ENCODE results near the gene TPK1.

The TPK1 gene

GRCh38 chr7:144508702-144509101 is 327.2 kb downstream of the TPK1 start:
- Histone ChIP-seq H3K4ac (ENCODE audit: low read depth in 1 of 2, low read length in 2 of 2) (no peak overlapping the region), H3K27ac (ENCODE audit: low read length, poor library complexity, severe bottlenecking) (no peak overlapping the region), H3K18ac (ENCODE audit: low read depth in 1 of 2, low read length in 2 of 2) (no peak overlapping the region), H3K23ac (ENCODE audit: low read length in 2 of 2) (no peak overlapping the region), H3K27me3 (ENCODE audit: control insufficient read depth in 1 of 2, insufficient read depth in 1 of 2, low read length in 2 of 2) (no peaks in the 10 kb centered on the region), H3K79me1 (replicated peaks; ENCODE audit: low read length, poor library complexity, severe bottlenecking) (no peaks in the 10 kb centered on the region), H2BK5ac (ENCODE audit: low read depth, low read length, poor library complexity, severe bottlenecking) (no peak overlapping the region), H4K91ac (ENCODE audit: low read length) (no peak overlapping the region), H3K36me3 (ENCODE audit: control insufficient read depth in 1 of 2, insufficient read depth in 2 of 2, low read depth in 1 of 2, low read length in 2 of 2) (no peaks in the 10 kb centered on the region), H3K4me3 (ENCODE audit: insufficient read depth in 1 of 2, low read depth in 1 of 2, low read length in 2 of 2) (no peak overlapping the region), H2BK12ac (ENCODE audit: low read length in 2 of 2) (no peak overlapping the region), H2BK120ac (ENCODE audit: low read depth, low read length) (no peak overlapping the region), H3K9me3 (ENCODE audit: control insufficient read depth, low read length) (peaks cover 7% of the 10 kb centered on the region), H3K4me2 (ENCODE audit: low read length, poor library complexity, severe bottlenecking) (no peak overlapping the region), H2BK15ac (ENCODE audit: low read depth, poor library complexity, severe bottlenecking) (no peak overlapping the region), H4K8ac (ENCODE audit: low read length) (no peak overlapping the region), H3K9ac (ENCODE audit: low read length) (no peak overlapping the region), H3K14ac (ENCODE audit: low read length in 2 of 2) (no peak overlapping the region), H3K4me1 (ENCODE audit: control insufficient read depth, insufficient read depth, low read depth, low read length) (no peaks in the 10 kb centered on the region), H2AK5ac (ENCODE audit: low read length, severe bottlenecking) (no peak overlapping the region), H2AFZ (ENCODE audit: low read depth, low read length) (no peak overlapping the region)
- 89% methylated on average over 3 of the region's 4 CpGs for WGBS
- DNase-seq: no peak

DNA sequence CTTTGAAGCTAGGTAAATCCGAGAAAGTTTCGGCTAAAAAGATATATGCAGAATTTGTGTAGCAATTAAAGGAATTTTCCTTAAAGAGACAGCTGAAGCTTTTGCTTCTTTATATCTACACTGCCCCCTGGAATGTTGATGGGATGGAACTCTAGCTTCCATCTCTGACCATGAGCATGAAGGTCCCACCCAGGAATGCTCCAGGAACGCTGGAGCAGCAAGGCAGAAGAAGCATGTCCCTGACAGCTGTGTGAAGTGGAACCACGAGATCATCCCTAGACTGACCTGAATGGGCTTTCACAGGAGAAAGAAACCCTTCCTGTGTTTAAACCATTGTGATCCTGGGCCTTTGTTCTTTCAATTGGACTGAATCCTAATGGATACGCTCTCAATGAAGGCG is 332.6 kb downstream of the TPK1 start:
- Histone ChIP-seq H2BK12ac (ENCODE audit: low read length in 2 of 2) (no peak overlapping the region), H3K9me3 (ENCODE audit: control insufficient read depth, low read length) (peaks cover 7% of the 10 kb centered on the region), H3K4me1 (ENCODE audit: control insufficient read depth, insufficient read depth, low read depth, low read length) (no peaks in the 10 kb centered on the region), H3K18ac (ENCODE audit: low read depth in 1 of 2, low read length in 2 of 2) (no peak overlapping the region), H3K27me3 (ENCODE audit: control insufficient read depth in 1 of 2, insufficient read depth in 1 of 2, low read length in 2 of 2) (no peaks in the 10 kb centered on the region), H2BK120ac (ENCODE audit: low read depth, low read length) (no peak overlapping the region), H3K4me3 (ENCODE audit: insufficient read depth in 1 of 2, low read depth in 1 of 2, low read length in 2 of 2) (no peak overlapping the region), H2BK15ac (ENCODE audit: low read depth, poor library complexity, severe bottlenecking) (no peak overlapping the region), H3K4me2 (ENCODE audit: low read length, poor library complexity, severe bottlenecking) (no peak overlapping the region), H4K8ac (ENCODE audit: low read length) (no peak overlapping the region), H3K23ac (ENCODE audit: low read length in 2 of 2) (no peak overlapping the region), H2AK5ac (ENCODE audit: low read length, severe bottlenecking) (no peak overlapping the region), H3K9ac (ENCODE audit: low read length) (no peak overlapping the region), H3K79me1 (replicated peaks; ENCODE audit: low read length, poor library complexity, severe bottlenecking) (no peaks in the 10 kb centered on the region), H3K27ac (ENCODE audit: low read length, poor library complexity, severe bottlenecking) (no peak overlapping the region), H4K91ac (ENCODE audit: low read length) (no peak overlapping the region), H2AFZ (ENCODE audit: low read depth, low read length) (no peak overlapping the region), H3K36me3 (ENCODE audit: control insufficient read depth in 1 of 2, insufficient read depth in 2 of 2, low read depth in 1 of 2, low read length in 2 of 2) (no peaks in the 10 kb centered on the region), H3K14ac (ENCODE audit: low read length in 2 of 2) (no peak overlapping the region), H2BK5ac (ENCODE audit: low read depth, low read length, poor library complexity, severe bottlenecking) (no peak overlapping the region), H3K4ac (ENCODE audit: low read depth in 1 of 2, low read length in 2 of 2) (no peak overlapping the region)
- DNase-seq: no peak
- 80% methylated on average over 4 of the region's 6 CpGs for WGBS

DNA sequence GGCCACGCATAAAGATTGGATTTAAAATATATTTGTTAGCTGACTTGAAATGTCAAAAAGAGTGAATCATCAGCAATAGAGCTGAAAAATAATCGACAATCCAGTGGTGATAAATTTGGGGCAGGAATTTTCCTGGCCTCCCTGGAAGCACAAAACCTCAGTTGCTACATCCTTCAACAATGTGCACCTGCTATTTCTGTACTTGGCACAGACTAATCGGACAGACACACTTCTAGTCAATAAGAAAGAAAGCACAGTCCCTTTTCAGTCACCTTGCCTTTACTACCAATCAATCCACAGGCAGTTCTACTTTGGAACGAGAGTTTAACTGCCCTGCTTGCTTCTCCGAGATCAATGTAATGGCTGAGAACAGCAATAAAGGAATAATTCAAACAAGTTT is 335.6 kb downstream of the TPK1 start:
- Histone ChIP-seq H2BK12ac (ENCODE audit: low read length in 2 of 2) (no peak overlapping the region), H2AFZ (ENCODE audit: low read depth, low read length) (no peak overlapping the region), H4K8ac (ENCODE audit: low read length) (no peak overlapping the region), H3K18ac (ENCODE audit: low read depth in 1 of 2, low read length in 2 of 2) (no peak overlapping the region), H3K27ac (ENCODE audit: low read length, poor library complexity, severe bottlenecking) (no peak overlapping the region), H3K14ac (ENCODE audit: low read length in 2 of 2) (no peak overlapping the region), H4K91ac (ENCODE audit: low read length) (no peak overlapping the region), H3K9me3 (ENCODE audit: control insufficient read depth, low read length) (no peaks in the 10 kb centered on the region), H2BK5ac (ENCODE audit: low read depth, low read length, poor library complexity, severe bottlenecking) (no peak overlapping the region), H3K27me3 (ENCODE audit: control insufficient read depth in 1 of 2, insufficient read depth in 1 of 2, low read length in 2 of 2) (no peaks in the 10 kb centered on the region), H3K79me1 (replicated peaks; ENCODE audit: low read length, poor library complexity, severe bottlenecking) (no peaks in the 10 kb centered on the region), H3K9ac (ENCODE audit: low read length) (no peak overlapping the region), H3K4ac (ENCODE audit: low read depth in 1 of 2, low read length in 2 of 2) (no peak overlapping the region), H3K36me3 (ENCODE audit: control insufficient read depth in 1 of 2, insufficient read depth in 2 of 2, low read depth in 1 of 2, low read length in 2 of 2) (no peaks in the 10 kb centered on the region), H3K23ac (ENCODE audit: low read length in 2 of 2) (no peak overlapping the region), H3K4me1 (ENCODE audit: control insufficient read depth, insufficient read depth, low read depth, low read length) (no peaks in the 10 kb centered on the region), H2BK120ac (ENCODE audit: low read depth, low read length) (no peak overlapping the region), H2BK15ac (ENCODE audit: low read depth, poor library complexity, severe bottlenecking) (no peak overlapping the region), H3K4me3 (ENCODE audit: insufficient read depth in 1 of 2, low read depth in 1 of 2, low read length in 2 of 2) (no peak overlapping the region), H3K4me2 (ENCODE audit: low read length, poor library complexity, severe bottlenecking) (no peak overlapping the region), H2AK5ac (ENCODE audit: low read length, severe bottlenecking) (no peak overlapping the region)
- 65% methylated on average over 5 of the region's 5 CpGs for WGBS
- DNase-seq: no peak

DNA sequence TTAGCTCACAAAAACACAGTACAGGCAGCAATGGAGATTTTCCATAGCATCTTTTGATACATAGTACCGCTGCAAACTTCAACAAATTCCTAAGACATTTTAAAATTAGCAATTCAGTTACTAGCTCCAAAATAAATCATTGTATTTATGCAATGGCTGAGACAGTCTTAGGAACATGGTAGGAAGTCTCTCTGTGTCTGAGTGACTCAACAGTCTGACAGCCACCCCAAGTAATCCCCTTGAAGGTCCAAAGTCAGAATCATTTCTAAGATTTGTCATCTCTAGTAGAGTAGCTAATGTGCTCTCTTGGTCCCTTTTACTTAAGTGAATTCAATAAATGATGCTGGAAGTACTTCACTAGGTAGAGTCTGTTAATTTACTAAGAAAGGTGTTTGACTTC is 338.6 kb downstream of the TPK1 start:
- no peak overlapping the region for H3K23ac ChIP-seq (ENCODE audit: low read length in 2 of 2)
- no peak overlapping the region for H3K14ac ChIP-seq (ENCODE audit: low read length in 2 of 2)
- H2AFZ ChIP-seq (ENCODE audit: low read depth, low read length): no peak overlapping the region
- no peaks in the 10 kb centered on the region for H3K79me1 ChIP-seq (replicated peaks; ENCODE audit: low read length, poor library complexity, severe bottlenecking)
- no peak overlapping the region for H2BK12ac ChIP-seq (ENCODE audit: low read length in 2 of 2)
- H3K27me3 ChIP-seq (ENCODE audit: control insufficient read depth in 1 of 2, insufficient read depth in 1 of 2, low read length in 2 of 2): no peaks in the 10 kb centered on the region
- no peak overlapping the region for H2BK120ac ChIP-seq (ENCODE audit: low read depth, low read length)
- no peak overlapping the region for H4K8ac ChIP-seq (ENCODE audit: low read length)
- H3K4ac ChIP-seq (ENCODE audit: low read depth in 1 of 2, low read length in 2 of 2): no peak overlapping the region
- H3K18ac ChIP-seq (ENCODE audit: low read depth in 1 of 2, low read length in 2 of 2): no peak overlapping the region
- no peak overlapping the region for H3K4me2 ChIP-seq (ENCODE audit: low read length, poor library complexity, severe bottlenecking)
- H2AK5ac ChIP-seq (ENCODE audit: low read length, severe bottlenecking): no peak overlapping the region
- DNase-seq: no peak
- peaks cover 6% of the 10 kb centered on the region for H3K9me3 ChIP-seq (ENCODE audit: control insufficient read depth, low read length)
- H3K4me1 ChIP-seq (ENCODE audit: control insufficient read depth, insufficient read depth, low read depth, low read length): no peaks in the 10 kb centered on the region
- no peak overlapping the region for H2BK5ac ChIP-seq (ENCODE audit: low read depth, low read length, poor library complexity, severe bottlenecking)
- H3K36me3 ChIP-seq (ENCODE audit: control insufficient read depth in 1 of 2, insufficient read depth in 2 of 2, low read depth in 1 of 2, low read length in 2 of 2): no peaks in the 10 kb centered on the region
- H4K91ac ChIP-seq (ENCODE audit: low read length): no peak overlapping the region
- H3K9ac ChIP-seq (ENCODE audit: low read length): no peak overlapping the region
- H3K27ac ChIP-seq (ENCODE audit: low read length, poor library complexity, severe bottlenecking): no peak overlapping the region
- H3K4me3 ChIP-seq (ENCODE audit: insufficient read depth in 1 of 2, low read depth in 1 of 2, low read length in 2 of 2): no peak overlapping the region
- no peak overlapping the region for H2BK15ac ChIP-seq (ENCODE audit: low read depth, poor library complexity, severe bottlenecking)
- no CpG with 5 or more reads among the region's 1 CpG for WGBS

All from mesenchymal stem cell (in vitro differentiated cells and primary cell).